Measurements from ENCODE around the gene GPATCH8. TPM values are rescaled to one million over a fixed set of nuclear protein-coding genes. Genes with fewer than 3 reads are reported as not detected.
A peak's percentile ranks its signal among the peaks of the same experiment; 100 is the strongest.
"Not testable (repeated sequence)": the region's sequence is repeated elsewhere in the genome, so short reads cannot be mapped to it uniquely, and the experiment has no call there.

Gene GPATCH8
- total RNA-seq, 2 donors from 2014 or later: 25.7 to 33.9 TPM

DNA sequence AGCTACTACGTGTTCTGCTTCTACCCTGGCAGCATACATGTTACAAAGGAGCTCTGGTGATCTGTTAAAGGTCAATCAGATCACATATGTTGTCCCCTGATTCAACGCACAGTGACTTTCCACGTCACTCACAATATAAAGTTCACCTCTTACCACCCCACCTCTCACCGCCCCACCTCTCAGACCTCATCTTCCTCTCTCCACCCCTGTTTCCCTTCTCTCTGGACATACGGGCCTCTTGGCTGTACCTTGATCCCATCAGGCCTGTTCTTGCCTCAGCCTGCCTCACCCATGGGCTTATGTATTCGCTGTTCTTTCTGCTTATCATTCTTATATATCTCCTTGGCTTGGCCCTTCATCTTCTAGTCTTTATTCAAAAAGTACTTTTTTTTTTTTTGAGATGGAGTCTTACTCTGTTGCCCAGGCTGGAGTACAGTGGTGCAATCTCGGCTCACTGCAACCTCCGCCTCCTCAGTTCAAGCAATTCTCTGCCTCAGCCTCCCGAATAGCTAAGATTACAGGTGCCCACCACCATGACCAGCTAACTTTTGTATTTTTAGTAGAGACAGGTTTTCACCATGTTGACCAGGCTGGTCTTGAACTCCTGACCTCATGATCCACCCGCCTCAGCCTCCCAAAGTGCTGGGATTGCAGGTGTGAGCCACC, 3.9 kb upstream of the GPATCH8 start:
- H3K4me1 ChIP-seq; DNase-seq; H3K27ac ChIP-seq; H3K36me3 ChIP-seq (replicated peaks in 1 of 2; ENCODE audit: insufficient read depth in 1 of 2, low read depth in 2 of 2); intact Hi-C loops (cut with DNase I); H3K4me3 ChIP-seq; ATAC-seq; H3K27me3 ChIP-seq; H3K9me3 ChIP-seq: not testable (repeated sequence)
- 82 to 88% methylated on average over 10 of the region's 10 CpGs for WGBS, 2 donors

DNA sequence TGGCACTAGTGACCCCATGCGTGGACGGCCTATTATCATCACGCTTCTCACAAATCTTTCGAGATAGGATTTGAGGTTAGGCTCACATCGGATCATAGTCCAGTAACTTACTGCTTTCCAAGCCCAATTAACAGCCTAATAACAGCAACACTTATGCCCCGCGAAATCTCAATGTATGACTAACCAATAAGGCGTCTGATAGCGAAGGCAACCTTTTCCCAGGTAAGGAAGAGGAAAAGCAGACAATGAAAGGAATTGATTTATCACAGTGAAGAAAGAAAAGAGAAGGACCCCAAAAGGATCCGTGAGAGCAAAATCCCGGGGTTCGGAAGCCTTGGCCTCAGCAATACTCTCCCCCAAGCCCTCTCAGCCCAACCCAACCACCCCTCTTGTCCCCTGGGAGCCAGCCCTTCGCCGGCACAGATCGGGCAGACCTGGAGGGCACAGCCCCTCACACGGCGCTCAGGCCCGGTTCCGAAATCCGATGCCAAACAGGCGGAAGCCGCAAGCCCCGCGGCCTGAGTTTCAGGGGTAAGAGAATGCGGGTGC, 534 bp downstream of the GPATCH8 start:
- peaks cover 41% of the 10 kb centered on the region for H3K4me1 ChIP-seq
- WGBS, 2 donors: 0% methylated on average over 16 to 25 of the region's 25 CpGs
- H3K9me3 ChIP-seq: no peaks in the 10 kb centered on the region
- intact Hi-C loops (cut with DNase I): no loop called here
- no peaks in the 10 kb centered on the region for H3K27me3 ChIP-seq
- DNase-seq (no peak), ATAC-seq (peak; percentile 17)
- TF ChIP-seq, protein P1, sequence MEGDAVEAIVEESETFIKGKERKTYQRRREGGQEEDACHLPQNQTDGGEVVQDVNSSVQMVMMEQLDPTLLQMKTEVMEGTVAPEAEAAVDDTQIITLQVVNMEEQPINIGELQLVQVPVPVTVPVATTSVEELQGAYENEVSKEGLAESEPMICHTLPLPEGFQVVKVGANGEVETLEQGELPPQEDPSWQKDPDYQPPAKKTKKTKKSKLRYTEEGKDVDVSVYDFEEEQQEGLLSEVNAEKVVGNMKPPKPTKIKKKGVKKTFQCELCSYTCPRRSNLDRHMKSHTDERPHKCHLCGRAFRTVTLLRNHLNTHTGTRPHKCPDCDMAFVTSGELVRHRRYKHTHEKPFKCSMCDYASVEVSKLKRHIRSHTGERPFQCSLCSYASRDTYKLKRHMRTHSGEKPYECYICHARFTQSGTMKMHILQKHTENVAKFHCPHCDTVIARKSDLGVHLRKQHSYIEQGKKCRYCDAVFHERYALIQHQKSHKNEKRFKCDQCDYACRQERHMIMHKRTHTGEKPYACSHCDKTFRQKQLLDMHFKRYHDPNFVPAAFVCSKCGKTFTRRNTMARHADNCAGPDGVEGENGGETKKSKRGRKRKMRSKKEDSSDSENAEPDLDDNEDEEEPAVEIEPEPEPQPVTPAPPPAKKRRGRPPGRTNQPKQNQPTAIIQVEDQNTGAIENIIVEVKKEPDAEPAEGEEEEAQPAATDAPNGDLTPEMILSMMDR (IDR thresholded peaks at IDR 0.05): no peak
- TF ChIP-seq POLR2A (IDR thresholded peaks at IDR 0.05): no peak
- peak overlapping the region; percentile 66 to 90 for H3K4me3 ChIP-seq
- peak overlapping the region; percentile 63 to 91 (median 80) for H3K27ac ChIP-seq
- H3K36me3 ChIP-seq (replicated peaks in 1 of 2; ENCODE audit: insufficient read depth in 1 of 2, low read depth in 2 of 2): no peaks in the 10 kb centered on the region

DNA sequence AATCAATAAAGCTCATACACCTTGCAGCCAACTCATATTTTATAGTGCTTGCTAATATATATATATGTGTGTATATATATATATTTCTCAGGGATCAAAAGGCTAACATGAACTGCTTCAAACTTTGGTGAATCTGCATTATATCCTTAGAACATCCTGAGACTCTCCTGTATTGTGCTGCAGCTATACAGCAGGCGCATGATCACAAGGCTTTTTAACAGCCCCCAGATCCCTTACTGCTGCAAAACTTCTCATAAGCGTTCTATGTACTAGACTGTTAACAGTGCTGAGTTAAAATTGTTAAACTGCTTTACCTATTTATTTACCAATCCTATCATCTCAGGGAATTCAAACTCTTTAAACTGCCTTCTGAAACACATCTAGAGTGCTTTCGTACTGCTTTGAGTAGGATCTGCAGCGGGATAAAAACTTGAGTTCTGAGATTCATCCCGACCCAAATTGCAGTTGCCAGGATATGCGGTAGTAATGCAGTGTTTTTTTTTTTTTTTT, 1.3 kb downstream of the GPATCH8 start:
- no peak for TF ChIP-seq POLR2A (IDR thresholded peaks at IDR 0.05)
- TF ChIP-seq, protein P1 (IDR thresholded peaks at IDR 0.05): no peak
- ATAC-seq (no peak), DNase-seq (no peak)
- WGBS, 2 donors: 5 to 8% methylated on average over 6 of the region's 6 CpGs
- H3K4me3 ChIP-seq: peak overlapping the region in 1 of 2 donors; percentile 90
- intact Hi-C loops (cut with DNase I): no loop called here
- H3K27ac ChIP-seq: peak overlapping the region in 1 of 4 donors; percentile 91
- H3K36me3 ChIP-seq (replicated peaks in 1 of 2; ENCODE audit: insufficient read depth in 1 of 2, low read depth in 2 of 2): no peaks in the 10 kb centered on the region
- H3K9me3 ChIP-seq: no peaks in the 10 kb centered on the region
- H3K4me1 ChIP-seq: peaks cover 41% of the 10 kb centered on the region
- H3K27me3 ChIP-seq: no peaks in the 10 kb centered on the region

DNA sequence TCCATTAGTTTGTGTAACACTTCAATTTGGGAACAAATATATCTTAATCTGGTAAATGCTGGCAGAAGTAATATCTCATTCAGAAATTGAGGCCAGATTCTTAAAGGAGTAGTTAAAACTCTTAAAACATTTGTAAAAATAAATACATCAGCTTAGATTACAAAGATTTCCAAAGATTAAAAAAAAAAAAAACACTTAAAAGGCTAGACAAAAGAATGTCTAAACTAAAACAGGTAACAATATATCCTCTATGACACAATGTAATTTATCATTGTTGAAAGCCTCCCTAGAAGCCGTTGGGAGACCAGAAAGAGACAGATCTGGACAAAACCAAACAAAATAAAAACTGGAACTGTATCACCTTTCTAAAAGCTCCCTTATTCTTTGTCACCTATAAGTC, 3.5 kb downstream of the GPATCH8 start:
- Histone ChIP-seq H3K36me3 (replicated peaks in 1 of 2; ENCODE audit: insufficient read depth in 1 of 2, low read depth in 2 of 2) (no peaks in the 10 kb centered on the region), H3K27me3 (no peaks in the 10 kb centered on the region), H3K27ac (no peak overlapping the region), H3K9me3 (no peaks in the 10 kb centered on the region), H3K4me3 (no peak overlapping the region), H3K4me1 (peaks cover 41% of the 10 kb centered on the region)
- no peak for TF ChIP-seq POLR2A (IDR thresholded peaks at IDR 0.05)
- TF ChIP-seq, protein P1 (IDR thresholded peaks at IDR 0.05): no peak
- DNase-seq (no peak), ATAC-seq (no peak)
- 16% methylated on average over 1 of the region's 1 CpG for WGBS, 2 donors
- intact Hi-C loops (cut with DNase I): no loop called here

DNA sequence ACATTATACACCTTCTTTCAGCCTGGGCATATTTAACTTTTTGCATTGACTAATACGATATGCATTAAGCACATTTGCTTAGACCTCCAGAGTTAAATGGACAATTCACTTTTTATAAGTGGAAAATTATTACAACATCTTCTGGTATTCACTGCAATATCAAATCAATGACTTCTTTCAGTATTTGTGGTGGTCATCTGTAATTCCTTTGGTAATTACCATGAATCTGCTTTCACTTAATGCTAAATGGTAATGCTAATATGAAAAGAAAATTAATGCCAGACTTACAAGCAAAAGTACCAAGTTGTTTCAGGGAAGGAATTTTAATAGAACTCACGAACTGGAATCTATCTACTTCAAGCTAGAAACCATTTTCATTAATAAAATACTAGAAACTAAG, 6.4 kb downstream of the GPATCH8 start:
- no peak overlapping the region for H3K27ac ChIP-seq
- H3K27me3 ChIP-seq: no peaks in the 10 kb centered on the region
- TF ChIP-seq, protein P1 (IDR thresholded peaks at IDR 0.05): no peak
- no peak for TF ChIP-seq POLR2A (IDR thresholded peaks at IDR 0.05)
- 85 to 87% methylated on average over 2 of the region's 2 CpGs for WGBS, 2 donors
- intact Hi-C loops (cut with DNase I): no loop called here
- peaks cover 33% of the 10 kb centered on the region for H3K4me1 ChIP-seq
- no peak for DNase-seq
- no peaks in the 10 kb centered on the region for H3K36me3 ChIP-seq (replicated peaks in 1 of 2; ENCODE audit: insufficient read depth in 1 of 2, low read depth in 2 of 2)
- H3K9me3 ChIP-seq: no peaks in the 10 kb centered on the region
- no peak overlapping the region for H3K4me3 ChIP-seq
- ATAC-seq: no peak

All from body of pancreas (tissue), 4 donors.